Stimulated activated CD8-positive, alpha-beta memory T cell treated with anti-CD3 and anti-CD28 coated beads, Interleukin-4, amount 100 ng/mL, for 4 hours (primary cell): ENCODE results near the gene STK11IP.

Experiments
- DNase-seq, 2 donors: peaks; one replicate each; pipeline ENCODE4 v3.0.0-alpha.2; 2020; ENCODE audit warnings: low read depth in 2 of 2, low spot score in 1 of 2

Gene STK11IP, protein sequence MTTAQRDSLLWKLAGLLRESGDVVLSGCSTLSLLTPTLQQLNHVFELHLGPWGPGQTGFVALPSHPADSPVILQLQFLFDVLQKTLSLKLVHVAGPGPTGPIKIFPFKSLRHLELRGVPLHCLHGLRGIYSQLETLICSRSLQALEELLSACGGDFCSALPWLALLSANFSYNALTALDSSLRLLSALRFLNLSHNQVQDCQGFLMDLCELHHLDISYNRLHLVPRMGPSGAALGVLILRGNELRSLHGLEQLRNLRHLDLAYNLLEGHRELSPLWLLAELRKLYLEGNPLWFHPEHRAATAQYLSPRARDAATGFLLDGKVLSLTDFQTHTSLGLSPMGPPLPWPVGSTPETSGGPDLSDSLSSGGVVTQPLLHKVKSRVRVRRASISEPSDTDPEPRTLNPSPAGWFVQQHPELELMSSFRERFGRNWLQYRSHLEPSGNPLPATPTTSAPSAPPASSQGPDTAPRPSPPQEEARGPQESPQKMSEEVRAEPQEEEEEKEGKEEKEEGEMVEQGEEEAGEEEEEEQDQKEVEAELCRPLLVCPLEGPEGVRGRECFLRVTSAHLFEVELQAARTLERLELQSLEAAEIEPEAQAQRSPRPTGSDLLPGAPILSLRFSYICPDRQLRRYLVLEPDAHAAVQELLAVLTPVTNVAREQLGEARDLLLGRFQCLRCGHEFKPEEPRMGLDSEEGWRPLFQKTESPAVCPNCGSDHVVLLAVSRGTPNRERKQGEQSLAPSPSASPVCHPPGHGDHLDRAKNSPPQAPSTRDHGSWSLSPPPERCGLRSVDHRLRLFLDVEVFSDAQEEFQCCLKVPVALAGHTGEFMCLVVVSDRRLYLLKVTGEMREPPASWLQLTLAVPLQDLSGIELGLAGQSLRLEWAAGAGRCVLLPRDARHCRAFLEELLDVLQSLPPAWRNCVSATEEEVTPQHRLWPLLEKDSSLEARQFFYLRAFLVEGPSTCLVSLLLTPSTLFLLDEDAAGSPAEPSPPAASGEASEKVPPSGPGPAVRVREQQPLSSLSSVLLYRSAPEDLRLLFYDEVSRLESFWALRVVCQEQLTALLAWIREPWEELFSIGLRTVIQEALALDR

DNA sequence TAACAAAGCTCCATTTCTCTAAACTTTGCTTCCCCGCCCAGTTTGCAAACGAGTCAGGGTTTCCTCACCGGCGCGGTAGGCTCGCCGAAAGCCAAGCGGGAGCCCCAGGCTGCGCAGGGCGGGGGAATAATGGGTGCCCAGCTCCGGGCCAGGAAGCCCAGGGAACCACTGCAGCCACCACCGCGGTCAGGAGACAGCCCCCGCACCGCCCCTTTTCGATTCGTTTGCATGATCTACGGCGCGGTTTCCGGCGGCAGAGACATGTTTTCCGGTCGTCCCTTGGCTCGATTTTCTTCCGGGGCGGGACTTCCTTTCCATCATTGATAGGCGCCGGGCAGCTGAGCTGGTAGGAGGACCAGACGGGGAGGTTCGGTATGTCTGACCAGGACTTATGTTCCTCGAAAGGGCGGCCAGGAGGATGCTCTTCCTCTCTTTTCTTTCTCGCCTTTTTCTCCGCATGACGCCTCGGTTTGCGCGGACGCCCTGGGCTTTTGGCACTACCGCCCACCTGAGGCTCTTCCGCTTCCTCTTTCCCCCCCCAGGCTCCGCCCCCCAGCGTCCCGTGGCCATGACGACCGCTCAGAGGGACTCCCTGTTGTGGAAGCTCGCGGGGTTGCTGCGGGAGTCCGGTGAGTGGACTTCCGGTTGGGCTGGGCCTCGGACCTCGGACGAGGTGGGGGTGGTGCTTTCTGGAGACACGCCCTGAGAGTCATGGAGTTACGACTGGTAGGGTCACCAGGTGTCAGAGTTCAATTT, at the start of gene STK11IP:
Gene STK11IP (plus strand): TSS at position 306 of the 756 bp plus-strand sequence. CDS start 263 bp downstream, at position 569.
- DNase-seq: peak; percentile 80 to 87

- no peak for DNase-seq
Measured at GRCh38 chr2:219548990-219549389, 48.7 kb upstream of the STK11IP start.

DNA sequence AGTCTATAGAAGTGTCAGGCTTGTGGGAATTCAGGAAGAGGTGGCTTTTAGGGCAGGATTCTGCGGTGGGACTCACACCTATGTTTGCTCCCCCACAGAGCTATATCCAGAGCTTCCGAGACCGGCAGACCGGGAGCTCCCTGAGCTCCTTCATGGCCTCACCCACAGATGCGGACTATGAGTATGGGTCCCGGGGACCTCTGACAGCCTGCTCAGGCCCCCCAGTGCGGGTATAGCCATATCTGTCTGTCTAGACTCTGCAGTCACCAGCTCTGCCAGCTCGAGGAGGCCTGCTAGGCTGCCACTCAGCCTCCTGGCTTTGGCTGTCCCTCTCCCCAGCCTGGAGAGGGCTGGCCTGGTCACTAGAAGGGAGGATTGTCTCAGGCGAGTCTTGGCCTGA, 48.0 kb upstream of the STK11IP start:
- no peak for DNase-seq

- DNase-seq: no peak
Measured at GRCh38 chr2:219551441-219552381, 45.9 kb upstream of the STK11IP start.

- DNase-seq: peak; percentile 54 to 63
Measured at GRCh38 chr2:219552382-219553167, 45.1 kb upstream of the STK11IP start.

- no peak for DNase-seq
Measured at GRCh38 chr2:219553168-219553417, 44.6 kb upstream of the STK11IP start.

DNA sequence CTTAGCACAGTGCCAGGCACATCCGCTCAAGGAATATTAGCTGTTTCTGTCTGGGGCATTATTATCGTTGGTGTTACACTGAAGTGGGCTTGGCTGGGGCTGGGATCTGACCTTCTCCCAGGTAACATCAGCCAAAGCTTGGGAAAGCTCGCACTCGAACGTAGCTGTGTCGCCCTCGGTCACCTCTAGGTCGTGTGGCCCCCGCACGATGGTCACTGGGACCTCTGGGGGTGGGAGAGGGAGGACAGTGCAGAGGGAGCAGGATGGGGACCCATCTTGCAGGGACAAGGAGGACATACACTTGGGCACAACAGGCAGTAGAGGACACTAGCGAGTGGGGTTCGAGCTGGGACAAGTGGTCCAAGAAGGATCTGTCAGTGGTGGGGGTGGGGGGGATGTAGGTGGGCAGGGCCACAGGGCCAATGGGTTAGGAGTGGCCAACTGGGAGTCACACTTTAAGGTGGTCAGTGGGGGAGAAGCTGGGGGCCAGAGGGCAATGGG, 44.1 kb upstream of the STK11IP start:
- no peak for DNase-seq

- DNase-seq: no peak
Measured at GRCh38 chr2:219554350-219554749, 43.3 kb upstream of the STK11IP start.

- DNase-seq: no peak
Measured at GRCh38 chr2:219555956-219556355, 41.7 kb upstream of the STK11IP start.

GRCh38 chr2:219556413-219556812, 41.2 kb upstream of the STK11IP start:
- DNase-seq: no peak

GRCh38 chr2:219557320-219557719, 40.3 kb upstream of the STK11IP start:
- no peak for DNase-seq

DNA sequence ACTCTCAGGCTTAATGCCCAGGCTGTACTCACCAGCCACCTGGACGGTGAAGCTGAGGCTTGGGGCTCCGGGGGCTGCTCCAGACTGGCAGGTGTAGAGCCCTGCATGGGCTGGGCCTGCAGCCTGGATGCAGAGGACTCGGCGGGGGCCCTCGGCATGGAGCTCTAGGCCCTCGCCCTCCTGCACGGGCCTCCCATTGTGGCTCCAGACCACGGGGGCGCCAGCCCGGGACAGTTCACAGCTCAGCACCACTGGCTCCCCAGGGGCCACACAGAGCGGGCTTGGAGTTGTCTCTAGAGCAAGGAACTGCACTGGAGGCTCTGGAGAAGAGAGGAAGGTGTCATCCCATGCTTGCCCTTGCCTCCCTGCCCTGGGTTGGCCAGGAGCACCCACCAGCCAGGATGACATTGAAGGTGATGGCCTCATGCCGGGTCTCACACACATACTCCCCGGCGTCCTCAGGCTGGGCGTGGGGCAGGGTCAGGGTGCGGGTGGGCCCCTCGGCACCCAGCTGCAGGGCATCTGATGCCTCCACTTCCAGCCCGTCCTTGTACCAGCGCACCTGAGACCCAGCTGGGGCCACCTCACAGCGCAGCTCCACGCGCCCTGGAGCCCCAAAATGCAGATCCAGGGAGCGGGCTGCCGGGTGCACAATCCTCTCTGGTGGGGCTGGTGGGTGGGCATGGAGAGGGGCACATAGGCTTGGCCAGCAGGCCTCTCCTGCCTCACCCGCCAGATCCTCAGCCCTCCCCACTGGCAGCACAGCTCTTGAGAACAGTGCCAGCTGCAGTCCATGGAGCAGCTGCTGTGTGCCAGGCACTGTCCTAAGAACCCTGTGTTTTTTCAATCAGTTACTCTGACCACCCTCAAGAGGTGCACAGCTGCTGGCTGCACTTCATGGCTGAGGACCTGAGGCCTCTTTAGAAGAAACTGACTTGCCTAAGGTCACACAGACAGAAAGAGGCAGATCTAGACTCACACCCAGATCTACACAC, 39.6 kb upstream of the STK11IP start:
- no peak for DNase-seq

DNA sequence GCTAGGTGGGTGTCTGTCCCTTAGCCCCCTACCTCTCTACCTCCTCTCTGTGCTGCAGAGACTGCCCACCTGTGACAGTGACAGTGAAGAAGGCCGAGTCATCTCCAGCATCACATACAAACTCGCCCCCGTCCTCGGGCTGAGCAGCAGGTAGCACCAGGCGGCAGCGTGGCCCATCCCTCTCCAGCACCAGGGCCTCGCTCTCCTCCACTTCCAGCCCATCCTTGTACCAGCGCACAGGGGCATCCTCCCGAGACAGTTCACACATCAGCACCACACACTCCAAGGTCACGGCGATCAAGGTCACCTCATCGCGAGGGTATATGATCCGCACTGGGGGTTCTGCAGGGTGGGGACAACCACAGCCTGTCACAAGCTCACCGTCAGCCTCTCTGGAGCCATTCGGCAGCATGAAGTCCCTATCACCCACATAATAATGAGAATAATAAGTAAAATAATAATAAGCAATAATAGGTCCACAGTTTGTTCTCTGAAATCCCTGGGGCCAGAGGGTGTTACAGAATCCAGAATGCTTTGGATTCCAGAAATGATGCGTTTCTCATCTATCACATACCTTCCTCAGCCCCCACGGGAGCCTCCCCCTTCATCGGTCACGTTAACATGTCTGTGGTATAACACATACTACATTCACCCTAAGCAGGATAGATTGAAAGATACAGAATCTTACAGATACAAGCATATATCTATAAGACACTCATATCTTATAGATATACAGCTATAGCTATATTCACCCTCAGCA, 38.3 kb upstream of the STK11IP start:
- no peak for DNase-seq

- no peak for DNase-seq
Measured at GRCh38 chr2:219560037-219560892, 37.4 kb upstream of the STK11IP start.

DNA sequence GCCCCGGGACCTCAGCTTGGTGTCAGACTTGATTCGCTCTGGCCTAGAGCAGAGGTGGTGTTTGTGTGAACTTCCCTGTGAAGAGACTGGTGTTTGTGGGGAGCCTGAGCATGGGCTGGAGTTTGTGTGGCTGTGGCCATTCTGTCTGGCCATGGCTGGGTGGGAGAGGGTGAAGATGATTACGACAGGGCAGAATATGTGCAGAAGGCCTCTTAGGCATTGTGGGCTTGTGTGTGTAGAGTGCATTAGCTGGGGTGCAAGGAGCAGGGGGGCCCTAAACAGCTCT, 36.8 kb upstream of the STK11IP start:
- DNase-seq: no peak
